ENCODE measurements around the gene C20orf144.

GRCh38 chr20:33686984-33687366 lies 24.8 kb downstream of the C20orf144 start:
- TF ChIP-seq CTCF (IDR thresholded peaks at IDR 0.05; ENCODE audit: low read depth, low read length, missing input control) = no peak
- TF ChIP-seq FOXA1 (IDR thresholded peaks at IDR 0.05) = no peak
- no peak for TF ChIP-seq ATF3 (IDR thresholded peaks at IDR 0.05)
- TF ChIP-seq RAD21 (IDR thresholded peaks at IDR 0.05) = no peak
- TF ChIP-seq, protein P1, sequence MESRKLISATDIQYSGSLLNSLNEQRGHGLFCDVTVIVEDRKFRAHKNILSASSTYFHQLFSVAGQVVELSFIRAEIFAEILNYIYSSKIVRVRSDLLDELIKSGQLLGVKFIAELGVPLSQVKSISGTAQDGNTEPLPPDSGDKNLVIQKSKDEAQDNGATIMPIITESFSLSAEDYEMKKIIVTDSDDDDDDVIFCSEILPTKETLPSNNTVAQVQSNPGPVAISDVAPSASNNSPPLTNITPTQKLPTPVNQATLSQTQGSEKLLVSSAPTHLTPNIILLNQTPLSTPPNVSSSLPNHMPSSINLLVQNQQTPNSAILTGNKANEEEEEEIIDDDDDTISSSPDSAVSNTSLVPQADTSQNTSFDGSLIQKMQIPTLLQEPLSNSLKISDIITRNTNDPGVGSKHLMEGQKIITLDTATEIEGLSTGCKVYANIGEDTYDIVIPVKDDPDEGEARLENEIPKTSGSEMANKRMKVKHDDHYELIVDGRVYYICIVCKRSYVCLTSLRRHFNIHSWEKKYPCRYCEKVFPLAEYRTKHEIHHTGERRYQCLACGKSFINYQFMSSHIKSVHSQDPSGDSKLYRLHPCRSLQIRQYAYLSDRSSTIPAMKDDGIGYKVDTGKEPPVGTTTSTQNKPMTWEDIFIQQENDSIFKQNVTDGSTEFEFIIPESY (IDR thresholded peaks at IDR 0.05) = no peak
- no peak for TF ChIP-seq YY1 (IDR thresholded peaks at IDR 0.05)
- TF ChIP-seq RXRA (IDR thresholded peaks at IDR 0.05) = no peak
- TF ChIP-seq MAX (IDR thresholded peaks at IDR 0.05) = no peak
- no peak for TF ChIP-seq TAF1 (conservative IDR thresholded peaks at IDR 0.05)
